HCT116 (cell line): Measurements from ENCODE around the gene DBNL.

Experiments used
- POLR2AphosphoS5 ChIP-seq: IDR thresholded peaks from 2 replicates; pipeline ENCODE4 v1.6.1; 2011; ENCODE audit warnings: mild to moderate bottlenecking, low read depth, low read length, moderate library complexity
- TF ChIP-seq, protein P1 (sequence below), 3 experiments: fragments of 200-600 bp in 1 of 3; sonication (generic) in 1 of 3; IDR thresholded peaks in 2 of 3; conservative IDR thresholded peaks in 1 of 3; 2 replicates each; pipeline ENCODE4 v1.5.1; 2012 to 2017; ENCODE audit warnings: low read depth in 2 of 3, low read length in 2 of 3, antibody characterized with exemption in 1 of 3, borderline replicate concordance in 1 of 3, control low read depth in 1 of 3, mild to moderate bottlenecking in 1 of 3, mixed read lengths in 1 of 3, mixed run types in 1 of 3, moderate library complexity in 1 of 3; ENCODE audit not compliant: insufficient read depth in 1 of 3
- TF ChIP-seq, protein P2 (sequence below): IDR thresholded peaks from 2 replicates; pipeline ENCODE4 v1.6.1; 2011; ENCODE audit warnings: mild to moderate bottlenecking, low read length, moderate library complexity; ENCODE audit not compliant: insufficient replicate concordance; ENCODE audit errors: extremely low read depth

DNA sequence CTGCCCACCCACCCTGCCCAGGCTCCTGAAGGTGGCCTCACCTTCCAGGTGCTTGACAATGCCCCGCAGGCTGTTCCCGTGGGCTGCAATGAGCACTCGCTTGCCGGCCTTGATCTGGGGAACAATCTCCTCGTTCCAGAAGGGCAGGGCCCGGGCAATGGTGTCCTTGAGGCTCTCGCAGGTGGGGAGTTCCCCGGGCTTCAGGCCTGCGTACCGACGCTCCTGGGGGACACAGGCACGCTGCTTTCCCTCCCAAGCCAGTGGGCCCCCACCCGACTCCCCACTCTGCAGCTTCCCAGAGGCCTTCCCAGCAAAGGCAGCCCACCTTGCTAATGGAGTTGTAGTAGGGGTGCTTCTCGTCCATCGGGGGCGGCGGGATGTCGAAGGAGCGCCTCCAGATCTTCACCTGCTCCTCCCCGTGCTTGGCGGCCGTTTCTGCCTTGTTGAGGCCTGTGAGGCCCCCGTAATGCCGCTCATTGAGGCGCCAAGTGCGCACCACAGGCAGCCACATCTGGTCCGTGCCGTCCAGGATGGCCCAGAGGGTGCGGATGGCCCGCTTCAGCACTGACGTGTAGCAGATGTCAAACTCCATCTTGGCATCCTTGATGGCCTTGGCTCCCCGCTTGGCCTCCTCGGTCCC, 20.4 kb downstream of the DBNL start:
- TF ChIP-seq, protein P1, sequence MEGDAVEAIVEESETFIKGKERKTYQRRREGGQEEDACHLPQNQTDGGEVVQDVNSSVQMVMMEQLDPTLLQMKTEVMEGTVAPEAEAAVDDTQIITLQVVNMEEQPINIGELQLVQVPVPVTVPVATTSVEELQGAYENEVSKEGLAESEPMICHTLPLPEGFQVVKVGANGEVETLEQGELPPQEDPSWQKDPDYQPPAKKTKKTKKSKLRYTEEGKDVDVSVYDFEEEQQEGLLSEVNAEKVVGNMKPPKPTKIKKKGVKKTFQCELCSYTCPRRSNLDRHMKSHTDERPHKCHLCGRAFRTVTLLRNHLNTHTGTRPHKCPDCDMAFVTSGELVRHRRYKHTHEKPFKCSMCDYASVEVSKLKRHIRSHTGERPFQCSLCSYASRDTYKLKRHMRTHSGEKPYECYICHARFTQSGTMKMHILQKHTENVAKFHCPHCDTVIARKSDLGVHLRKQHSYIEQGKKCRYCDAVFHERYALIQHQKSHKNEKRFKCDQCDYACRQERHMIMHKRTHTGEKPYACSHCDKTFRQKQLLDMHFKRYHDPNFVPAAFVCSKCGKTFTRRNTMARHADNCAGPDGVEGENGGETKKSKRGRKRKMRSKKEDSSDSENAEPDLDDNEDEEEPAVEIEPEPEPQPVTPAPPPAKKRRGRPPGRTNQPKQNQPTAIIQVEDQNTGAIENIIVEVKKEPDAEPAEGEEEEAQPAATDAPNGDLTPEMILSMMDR (IDR thresholded peaks at IDR 0.05 in 2 of 3, conservative IDR thresholded peaks at IDR 0.05 in 1 of 3; ENCODE audit: borderline replicate concordance in 1 of 3, insufficient read depth in 1 of 3, low read depth in 2 of 3, low read length in 2 of 3): no peak
- TF ChIP-seq, protein P2, sequence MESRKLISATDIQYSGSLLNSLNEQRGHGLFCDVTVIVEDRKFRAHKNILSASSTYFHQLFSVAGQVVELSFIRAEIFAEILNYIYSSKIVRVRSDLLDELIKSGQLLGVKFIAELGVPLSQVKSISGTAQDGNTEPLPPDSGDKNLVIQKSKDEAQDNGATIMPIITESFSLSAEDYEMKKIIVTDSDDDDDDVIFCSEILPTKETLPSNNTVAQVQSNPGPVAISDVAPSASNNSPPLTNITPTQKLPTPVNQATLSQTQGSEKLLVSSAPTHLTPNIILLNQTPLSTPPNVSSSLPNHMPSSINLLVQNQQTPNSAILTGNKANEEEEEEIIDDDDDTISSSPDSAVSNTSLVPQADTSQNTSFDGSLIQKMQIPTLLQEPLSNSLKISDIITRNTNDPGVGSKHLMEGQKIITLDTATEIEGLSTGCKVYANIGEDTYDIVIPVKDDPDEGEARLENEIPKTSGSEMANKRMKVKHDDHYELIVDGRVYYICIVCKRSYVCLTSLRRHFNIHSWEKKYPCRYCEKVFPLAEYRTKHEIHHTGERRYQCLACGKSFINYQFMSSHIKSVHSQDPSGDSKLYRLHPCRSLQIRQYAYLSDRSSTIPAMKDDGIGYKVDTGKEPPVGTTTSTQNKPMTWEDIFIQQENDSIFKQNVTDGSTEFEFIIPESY: no peak
- TF ChIP-seq POLR2AphosphoS5: peak; percentile 30
